Testis (tissue), 2 donors: ENCODE measurements around the gene SPACA7.

Experiments used
- POLR2A ChIP-seq: fragments of 450-650 bp; IDR thresholded peaks from one replicate; pipeline ENCODE4 v1.6.1; 2017; ENCODE audit warnings: antibody characterized with exemption, mild to moderate bottlenecking, moderate library complexity
- TF ChIP-seq, protein P1 (sequence below), 3 experiments: fragments of 450-650 bp in 2 of 3; fragments of 200-600 bp in 1 of 3; sonication (generic) in 1 of 3; IDR thresholded peaks; one replicate each; pipeline ENCODE4 v1.5.1; 2016 to 2019; ENCODE audit warnings: antibody characterized with exemption in 3 of 3, mild to moderate bottlenecking in 2 of 3, moderate library complexity in 1 of 3

DNA sequence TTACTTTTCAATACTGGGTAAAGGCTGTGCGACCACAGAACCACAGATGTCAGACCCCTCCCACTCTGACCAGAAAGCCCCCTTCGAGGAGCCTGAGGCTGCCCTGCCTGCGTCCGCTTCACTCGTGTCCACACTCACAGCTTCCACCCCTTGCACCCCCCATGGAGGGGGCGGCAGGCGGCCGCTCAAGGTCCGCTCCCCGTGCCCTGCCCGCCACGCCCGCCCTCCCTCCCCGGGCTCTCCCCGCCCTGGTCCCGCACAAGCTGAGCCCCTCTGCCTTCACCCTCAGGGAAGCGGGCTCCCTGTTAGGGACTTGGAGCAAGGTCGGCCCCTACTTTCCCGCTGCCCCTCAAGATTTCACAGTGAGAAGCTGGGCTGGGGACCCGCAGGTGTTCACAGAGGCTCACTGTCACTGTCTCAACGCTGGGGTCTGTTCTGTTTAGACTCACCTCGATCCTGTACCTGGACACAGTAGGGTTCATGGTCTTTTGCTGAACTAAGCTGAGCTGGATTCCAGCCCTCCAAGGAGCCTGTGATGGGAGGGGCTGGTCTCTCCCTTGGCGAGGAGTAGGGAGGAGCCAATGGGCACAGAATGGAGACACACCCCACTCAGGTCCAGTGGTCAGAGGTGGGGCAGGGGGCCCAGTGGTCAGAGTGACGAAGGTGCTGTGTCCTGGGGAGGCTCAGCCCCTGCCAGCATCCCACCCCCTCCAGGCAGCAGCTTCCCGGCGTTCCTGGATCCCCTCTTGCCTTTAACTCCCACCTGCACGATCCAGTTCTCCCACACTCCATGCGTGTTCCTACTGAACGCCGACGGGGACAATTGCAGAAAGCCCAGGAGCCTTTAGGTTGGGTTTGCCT lies 69.5 kb downstream of the SPACA7 start:
- no peak for TF ChIP-seq POLR2A
- TF ChIP-seq, protein P1, sequence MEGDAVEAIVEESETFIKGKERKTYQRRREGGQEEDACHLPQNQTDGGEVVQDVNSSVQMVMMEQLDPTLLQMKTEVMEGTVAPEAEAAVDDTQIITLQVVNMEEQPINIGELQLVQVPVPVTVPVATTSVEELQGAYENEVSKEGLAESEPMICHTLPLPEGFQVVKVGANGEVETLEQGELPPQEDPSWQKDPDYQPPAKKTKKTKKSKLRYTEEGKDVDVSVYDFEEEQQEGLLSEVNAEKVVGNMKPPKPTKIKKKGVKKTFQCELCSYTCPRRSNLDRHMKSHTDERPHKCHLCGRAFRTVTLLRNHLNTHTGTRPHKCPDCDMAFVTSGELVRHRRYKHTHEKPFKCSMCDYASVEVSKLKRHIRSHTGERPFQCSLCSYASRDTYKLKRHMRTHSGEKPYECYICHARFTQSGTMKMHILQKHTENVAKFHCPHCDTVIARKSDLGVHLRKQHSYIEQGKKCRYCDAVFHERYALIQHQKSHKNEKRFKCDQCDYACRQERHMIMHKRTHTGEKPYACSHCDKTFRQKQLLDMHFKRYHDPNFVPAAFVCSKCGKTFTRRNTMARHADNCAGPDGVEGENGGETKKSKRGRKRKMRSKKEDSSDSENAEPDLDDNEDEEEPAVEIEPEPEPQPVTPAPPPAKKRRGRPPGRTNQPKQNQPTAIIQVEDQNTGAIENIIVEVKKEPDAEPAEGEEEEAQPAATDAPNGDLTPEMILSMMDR (IDR thresholded peaks at IDR 0.05): no peak
